Measurements from ENCODE around the gene ZSCAN22. TPM values are rescaled to one million over a fixed set of nuclear protein-coding genes. Genes with fewer than 3 reads are reported as not detected.

Gene ZSCAN22
- total RNA-seq = 1 to 10 TPM; 1.6 to 2.6 TPM

DNA sequence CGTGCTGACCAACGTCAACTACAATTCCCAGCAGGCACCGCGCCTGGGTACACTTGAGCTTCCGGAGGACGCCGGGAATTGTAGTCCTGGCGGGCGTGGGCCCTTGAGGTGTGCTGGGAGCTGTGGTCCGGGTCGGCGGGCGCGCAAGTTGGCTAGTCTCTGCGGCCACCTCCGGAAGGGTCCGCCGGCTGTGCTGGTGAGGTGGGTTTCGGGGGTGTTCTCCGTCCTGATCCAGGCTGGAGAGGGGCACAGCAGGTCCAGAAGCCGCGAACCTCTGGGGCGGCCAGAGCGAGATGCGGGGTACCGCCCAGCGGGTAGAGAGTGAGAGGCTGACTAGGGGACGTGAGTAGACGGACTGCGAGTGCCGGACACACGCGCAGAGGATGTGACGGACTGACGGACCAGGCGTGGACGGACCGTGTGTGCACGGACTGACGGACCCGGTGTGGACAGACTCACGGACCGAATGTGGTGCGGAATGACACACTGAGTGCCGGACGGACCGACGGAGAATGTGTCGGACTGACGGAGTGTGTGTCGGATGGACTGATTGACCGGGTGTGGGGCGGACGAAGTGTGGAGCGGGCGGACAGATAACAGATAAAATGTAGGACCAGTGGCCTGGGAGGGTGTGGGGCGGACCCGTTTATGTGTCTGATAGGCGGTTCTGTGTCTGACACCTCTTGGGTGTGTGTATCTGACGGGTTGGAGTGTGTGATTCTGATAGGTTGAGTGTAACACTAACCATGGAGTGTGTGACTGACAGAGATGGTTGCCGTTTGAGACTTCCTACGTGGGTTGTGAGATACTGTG, at the start of gene ZSCAN22:
ZSCAN22 (plus strand) TSS at position 81 of the 813 bp plus-strand sequence. CDS start 7,809 bp downstream, outside the sequence.
- Histone ChIP-seq H3K27me3 (no peaks in the 10 kb centered on the region), H3K4me1 (peaks cover 0 to 30% of the 10 kb centered on the region in 2 donors), H3K9me3 (no peaks in the 10 kb centered on the region), H3K4me3 (peak within 1 kb of the TSS; percentile 78 to 82), H3K36me3 (no peaks in the 10 kb centered on the region), H3K27ac (peak within 1 kb of the TSS; percentile 96 to 98)
- TF ChIP-seq, protein P1, sequence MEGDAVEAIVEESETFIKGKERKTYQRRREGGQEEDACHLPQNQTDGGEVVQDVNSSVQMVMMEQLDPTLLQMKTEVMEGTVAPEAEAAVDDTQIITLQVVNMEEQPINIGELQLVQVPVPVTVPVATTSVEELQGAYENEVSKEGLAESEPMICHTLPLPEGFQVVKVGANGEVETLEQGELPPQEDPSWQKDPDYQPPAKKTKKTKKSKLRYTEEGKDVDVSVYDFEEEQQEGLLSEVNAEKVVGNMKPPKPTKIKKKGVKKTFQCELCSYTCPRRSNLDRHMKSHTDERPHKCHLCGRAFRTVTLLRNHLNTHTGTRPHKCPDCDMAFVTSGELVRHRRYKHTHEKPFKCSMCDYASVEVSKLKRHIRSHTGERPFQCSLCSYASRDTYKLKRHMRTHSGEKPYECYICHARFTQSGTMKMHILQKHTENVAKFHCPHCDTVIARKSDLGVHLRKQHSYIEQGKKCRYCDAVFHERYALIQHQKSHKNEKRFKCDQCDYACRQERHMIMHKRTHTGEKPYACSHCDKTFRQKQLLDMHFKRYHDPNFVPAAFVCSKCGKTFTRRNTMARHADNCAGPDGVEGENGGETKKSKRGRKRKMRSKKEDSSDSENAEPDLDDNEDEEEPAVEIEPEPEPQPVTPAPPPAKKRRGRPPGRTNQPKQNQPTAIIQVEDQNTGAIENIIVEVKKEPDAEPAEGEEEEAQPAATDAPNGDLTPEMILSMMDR (IDR thresholded peaks at IDR 0.05) = no peak
- peak; percentile 97 for DNase-seq (ENCODE audit: low spot score)

- Histone ChIP-seq H3K4me3 (no peak overlapping the region), H3K9me3 (peaks cover 10 to 41% of the 10 kb centered on the region in 2 donors)
Observed at GRCh38 chr19:58277197-58277596, 49.6 kb upstream of the ZSCAN22 start.

DNA sequence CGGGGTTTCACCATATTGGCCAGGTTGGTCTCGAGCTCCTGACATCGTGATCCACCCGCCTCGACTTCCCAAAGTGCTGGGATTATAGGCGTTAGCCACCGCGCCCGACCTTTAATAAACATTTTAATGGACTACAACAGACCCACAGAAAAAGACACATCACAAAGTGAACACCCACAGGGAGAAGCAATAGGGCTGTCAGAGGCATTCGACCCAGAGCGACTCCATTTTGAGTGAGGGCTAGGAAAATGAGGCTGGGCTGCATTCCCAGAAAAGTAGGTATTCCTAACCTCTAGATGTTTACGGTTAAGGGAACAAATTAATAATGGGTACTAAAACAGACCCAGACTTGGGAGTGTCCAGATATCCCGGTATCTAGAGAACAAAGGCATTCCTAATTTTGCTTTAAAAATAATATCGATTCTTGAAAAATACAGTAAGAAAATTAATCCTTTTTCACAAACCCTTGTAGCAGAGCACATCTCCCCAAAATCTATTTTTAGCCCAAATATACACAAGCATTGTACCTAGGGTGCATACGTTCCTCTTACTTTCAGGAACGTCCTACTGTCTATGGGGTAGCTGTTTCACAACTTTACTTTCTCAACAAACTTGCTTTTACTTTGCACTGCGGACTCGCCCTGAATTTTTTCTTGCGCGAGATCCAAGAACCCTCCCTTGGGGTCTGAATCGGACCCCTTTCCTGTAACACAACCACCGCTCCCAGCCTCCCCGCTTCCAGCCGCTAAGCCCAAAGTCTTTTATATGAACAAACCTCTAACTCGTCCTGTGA, 48.9 kb upstream of the ZSCAN22 start:
- H3K4me1 ChIP-seq = peaks cover 0 to 26% of the 10 kb centered on the region in 2 donors
- peaks cover 8 to 33% of the 10 kb centered on the region in 2 donors for H3K9me3 ChIP-seq
- peak overlapping the region; percentile 91 to 92 for H3K4me3 ChIP-seq
- H3K36me3 ChIP-seq = peaks cover 19% of the 10 kb centered on the region
- DNase-seq (ENCODE audit: low spot score) = no peak
- no peaks in the 10 kb centered on the region for H3K27me3 ChIP-seq
- H3K27ac ChIP-seq = peak overlapping the region; percentile 94 to 96
- TF ChIP-seq, protein P1 (IDR thresholded peaks at IDR 0.05) = no peak

More at GRCh38 chr19:58277197-58277596, 49.6 kb upstream of the ZSCAN22 start:
- DNase-seq (ENCODE audit: low spot score) = no peak
- TF ChIP-seq, protein P1 (IDR thresholded peaks at IDR 0.05) = no peak
- Histone ChIP-seq H3K27me3 (no peaks in the 10 kb centered on the region), H3K4me1 (peaks cover 0 to 26% of the 10 kb centered on the region in 2 donors), H3K27ac (no peak overlapping the region), H3K36me3 (peaks cover 25% of the 10 kb centered on the region)

GRCh38 chr19:58278541-58279041, 48.2 kb upstream of the ZSCAN22 start, which contains the start of gene ZNF8:
Gene ZNF8, plus strand, starts transcription at chr19:58278955. Its CDS starts 127 bp downstream, at chr19:58279082.
- H3K4me3 ChIP-seq = peak within 1 kb of the TSS; percentile 91 to 92
- peaks cover 18% of the 10 kb centered on the region for H3K36me3 ChIP-seq
- peaks cover 8 to 27% of the 10 kb centered on the region in 2 donors for H3K9me3 ChIP-seq
- peaks cover 0 to 26% of the 10 kb centered on the region in 2 donors for H3K4me1 ChIP-seq
- peak; percentile 98 for DNase-seq (ENCODE audit: low spot score)
- TF ChIP-seq, protein P1 (IDR thresholded peaks at IDR 0.05) = peak in 1 of 2 donors; percentile 42
- H3K27ac ChIP-seq = peak within 1 kb of the TSS; percentile 94 to 96
- no peaks in the 10 kb centered on the region for H3K27me3 ChIP-seq

DNA sequence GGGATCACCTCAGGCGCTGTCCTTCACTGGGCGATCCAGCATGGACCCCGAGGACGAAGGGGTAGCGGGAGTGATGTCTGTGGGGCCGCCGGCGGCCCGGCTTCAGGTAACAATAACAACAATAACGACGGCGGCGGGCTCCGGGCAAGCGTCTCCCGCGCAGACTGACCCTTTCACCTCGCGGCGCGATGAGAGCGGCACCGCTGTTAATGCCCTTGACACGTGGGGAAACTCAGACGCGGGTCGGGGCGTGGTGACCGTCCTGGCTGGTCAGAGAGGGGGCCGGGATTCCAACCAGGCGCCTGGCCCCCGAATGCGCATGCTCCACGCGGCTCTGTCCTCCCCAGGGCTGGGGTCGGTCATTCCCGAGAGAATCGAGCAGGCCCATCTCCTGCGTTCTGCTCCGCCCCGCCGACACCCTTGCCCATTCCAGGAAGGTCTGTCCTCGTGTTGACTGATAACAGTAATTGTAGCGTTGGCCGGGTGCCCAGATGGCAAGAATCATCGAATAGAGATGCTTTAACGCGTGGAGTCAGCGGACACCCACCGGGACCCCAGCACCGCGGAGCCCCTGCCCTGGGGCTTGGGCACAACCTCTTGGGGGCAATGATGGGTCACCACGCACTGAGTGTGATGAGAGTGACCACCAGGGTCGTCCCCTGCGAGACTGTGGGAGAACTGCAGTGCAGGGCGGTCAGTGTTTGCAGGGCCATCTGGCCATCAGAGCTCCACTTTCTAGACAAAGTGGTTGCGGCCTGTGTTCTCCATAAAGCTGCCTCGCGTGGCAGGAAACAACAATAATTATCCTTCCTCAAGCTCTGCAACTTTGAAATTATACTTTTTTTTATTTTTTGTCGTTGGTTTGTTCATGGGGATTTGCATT, 47.5 kb upstream of the ZSCAN22 start:
- H3K27ac ChIP-seq = peak overlapping the region; percentile 94 to 96
- DNase-seq (ENCODE audit: low spot score) = peak; percentile 81
- H3K4me3 ChIP-seq = peak overlapping the region; percentile 91 to 92
- H3K36me3 ChIP-seq = peaks cover 11% of the 10 kb centered on the region
- peaks cover 7 to 20% of the 10 kb centered on the region in 2 donors for H3K9me3 ChIP-seq
- TF ChIP-seq, protein P1 (IDR thresholded peaks at IDR 0.05) = no peak
- H3K27me3 ChIP-seq = no peaks in the 10 kb centered on the region
- H3K4me1 ChIP-seq = peaks cover 0 to 26% of the 10 kb centered on the region in 2 donors

All from right atrium auricular region (tissue), 2 donors.